Ovary (tissue), 9 donors: ENCODE measurements around the gene APLNR. TPM values are rescaled to one million over a fixed set of nuclear protein-coding genes. Genes with fewer than 3 reads are reported as not detected.

ENCODE experiments used
- DNase-seq, 5 donors: peaks; one replicate each; pipeline ENCODE4 v3.0.0-alpha.2; 2019 to 2020
- H3K27ac ChIP-seq, 2 donors: fragments of 200-600 bp; one replicate each; pipeline versions ENCODE4 v1.5.1 to v1.8.0; 2019 to 2022
- H3K27me3 ChIP-seq: fragments of 200-600 bp; one replicate; pipeline ENCODE4 v1.8.0; 2022
- H3K36me3 ChIP-seq: fragments of 200-600 bp; sonication (generic); one replicate; pipeline ENCODE4 v1.5.1; 2019
- H3K4me1 ChIP-seq: one replicate; pipeline ENCODE4 v1.8.1; 2013; ENCODE audit warnings: mild to moderate bottlenecking, moderate library complexity; ENCODE audit not compliant: insufficient read depth
- H3K4me3 ChIP-seq: fragments of 200-600 bp; sonication (generic); one replicate; pipeline ENCODE4 v1.5.1; 2017
- H3K9me3 ChIP-seq, 2 donors: fragments of 200-600 bp in 1 of 2; sonication (generic) in 1 of 2; one replicate each; pipeline versions ENCODE4 v1.5.1 to v1.8.1; 2013 to 2019; ENCODE audit warnings: mild to moderate bottlenecking in 1 of 2, moderate library complexity in 1 of 2
- CTCF ChIP-seq, 3 donors: fragments of 450-650 bp in 2 of 3; fragments of 200-600 bp in 1 of 3; IDR thresholded peaks; one replicate each; pipeline versions ENCODE4 v1.5.1 to v1.8.0; 2016 to 2022; ENCODE audit warnings: antibody characterized with exemption in 3 of 3, mild to moderate bottlenecking in 1 of 3
- EP300 ChIP-seq: sonication (generic); formaldehyde crosslinking; IDR thresholded peaks from one replicate; pipeline ENCODE4 v1.6.1; 2017; ENCODE audit warnings: antibody characterized with exemption
- POLR2A ChIP-seq: fragments of 450-650 bp; IDR thresholded peaks from one replicate; pipeline ENCODE4 v1.6.1; 2017; ENCODE audit warnings: antibody characterized with exemption, mild to moderate bottlenecking, moderate library complexity
- WGBS, 3 donors: extraction: QIAGEN DNeasy Blood & Tissue Kit in 1 of 3; methylation state at CpG; one replicate each; pipeline versions ENCODE4 v1.1.5 to v1.1.7; 2013 to 2017; 5-methylcytosine and 5-hydroxymethylcytosine counted together
- intact Hi-C, 4 donors: fragments of 100-400 bp; cut with DNase I; formaldehyde crosslinking; loops; one replicate each; pipeline versions ENCODE4 v1.11.0 to v1.15.1; 2022 to 2023
- polyA plus RNA-seq, 2 donors: library from polyadenylated mRNA; stranded (reverse); fragments of 200-250 nt in 1 of 2; fragments of 350-450 nt in 1 of 2; fragmentation: Illumina TruSeq in 1 of 2; extraction: RNeasy Lipid Tissue Mini Kit (QIAGEN cat#74804) in 1 of 2; gene quantifications; one replicate each; pipeline ENCODE4 v1.2.3, GENCODE V29; 2013 to 2014
- total RNA-seq, 7 donors: library from RNA; depleted of rRNA in 2 of 7; stranded (reverse); fragments of >200 nt in 2 of 7; fragmentation: NEBNext Ultra II Directional in 3 of 7; extraction: Animal tissue kit (Norgen Biotek cat#: 25700) in 3 of 7; gene quantifications; one replicate each; pipeline versions ENCODE4 v1.1.0 to v1.2.4, GENCODE V29; 2016 to 2023
- donor health status: DM: no; HTN: no; CAD: no; lungs with moderate emphysema.
- donor health status: DM: no; HTN: no; CAD: no.
- donor health status: Bipolar disorder and iron deficiency.
- donor health status: DM: yes; HTN: yes; CAD: no.
- donor health status: DM: no; HTN: no; CAD: no.
- donor health status: DM: yes; HTN: yes; CAD: no.

APLNR gene
- total and polyA plus RNA-seq, 9 donors = 0.24 to 36.1 (median 0.94) TPM; not detected in 2

DNA sequence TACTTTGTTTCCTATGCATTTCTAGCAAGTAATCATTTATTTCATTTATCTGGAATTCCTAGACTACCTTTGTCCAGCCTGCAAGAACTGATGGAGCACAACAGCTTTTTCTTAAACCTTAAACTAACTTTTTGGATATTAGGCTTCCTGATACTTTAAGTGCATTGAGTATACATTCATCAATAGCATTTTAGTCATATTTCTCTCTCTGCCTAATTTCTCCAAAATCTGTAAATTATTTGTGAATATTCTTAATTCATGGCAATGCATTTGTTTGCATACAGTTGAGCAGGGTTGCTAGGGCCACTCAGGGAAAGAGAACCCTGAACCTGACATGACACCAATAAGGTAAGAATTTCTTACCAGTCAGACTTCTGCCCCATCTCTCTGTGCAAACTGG, 29.1 kb upstream of the APLNR start:
- Histone ChIP-seq H3K9me3 (no peaks in the 10 kb centered on the region), H3K36me3 (no peaks in the 10 kb centered on the region), H3K4me3 (no peak overlapping the region), H3K27me3 (no peaks in the 10 kb centered on the region), H3K4me1 (no peaks in the 10 kb centered on the region), H3K27ac (no peak overlapping the region)
- intact Hi-C loops = no loop called here
- TF ChIP-seq POLR2A = no peak
- TF ChIP-seq CTCF (IDR thresholded peaks at IDR 0.05) = no peak
- TF ChIP-seq EP300 = no peak
- DNase-seq = no peak

GRCh38 chr11:57263351-57263750, 26.3 kb upstream of the APLNR start:
- no peak for TF ChIP-seq CTCF (IDR thresholded peaks at IDR 0.05)
- no peak for TF ChIP-seq POLR2A
- no peak for TF ChIP-seq EP300
- H3K4me3 ChIP-seq = no peak overlapping the region
- H3K9me3 ChIP-seq = no peaks in the 10 kb centered on the region
- H3K27me3 ChIP-seq = no peaks in the 10 kb centered on the region
- intact Hi-C loops = no loop called here
- H3K4me1 ChIP-seq = no peaks in the 10 kb centered on the region
- H3K36me3 ChIP-seq = no peaks in the 10 kb centered on the region
- WGBS, 3 donors = 88 to 92% (median 88%) methylated on average over 7 of the region's 7 CpGs
- H3K27ac ChIP-seq = no peak overlapping the region
- DNase-seq = no peak

DNA sequence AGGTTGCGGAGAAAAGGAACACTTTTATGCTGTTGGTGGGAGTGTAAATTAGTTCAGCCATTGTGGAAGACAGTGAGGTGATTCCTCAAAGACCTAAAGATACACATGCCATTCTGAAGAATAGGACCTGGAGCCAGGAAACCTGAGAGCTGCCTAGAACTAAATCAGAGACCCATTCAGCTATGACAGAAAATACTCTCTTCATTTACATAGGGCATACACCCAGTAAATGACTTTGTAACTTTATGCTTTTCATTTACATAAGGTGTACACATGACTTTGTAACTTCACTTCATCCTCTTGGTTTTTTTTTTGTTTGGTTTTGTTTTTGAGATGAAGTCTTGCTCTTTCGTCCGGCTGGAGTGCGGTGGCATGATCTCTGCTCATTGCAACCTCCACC, 25.1 kb upstream of the APLNR start:
- TF ChIP-seq POLR2A (no peak), CTCF (IDR thresholded peaks at IDR 0.05) (no peak), EP300 (no peak)
- Histone ChIP-seq H3K9me3 (no peaks in the 10 kb centered on the region), H3K27ac (no peak overlapping the region), H3K27me3 (no peaks in the 10 kb centered on the region), H3K36me3 (no peaks in the 10 kb centered on the region), H3K4me3 (no peak overlapping the region), H3K4me1 (no peaks in the 10 kb centered on the region)
- no peak for DNase-seq
- 64 to 69% (median 65%) methylated on average over 4 of the region's 4 CpGs for WGBS, 3 donors
- intact Hi-C loops = no loop called here

DNA sequence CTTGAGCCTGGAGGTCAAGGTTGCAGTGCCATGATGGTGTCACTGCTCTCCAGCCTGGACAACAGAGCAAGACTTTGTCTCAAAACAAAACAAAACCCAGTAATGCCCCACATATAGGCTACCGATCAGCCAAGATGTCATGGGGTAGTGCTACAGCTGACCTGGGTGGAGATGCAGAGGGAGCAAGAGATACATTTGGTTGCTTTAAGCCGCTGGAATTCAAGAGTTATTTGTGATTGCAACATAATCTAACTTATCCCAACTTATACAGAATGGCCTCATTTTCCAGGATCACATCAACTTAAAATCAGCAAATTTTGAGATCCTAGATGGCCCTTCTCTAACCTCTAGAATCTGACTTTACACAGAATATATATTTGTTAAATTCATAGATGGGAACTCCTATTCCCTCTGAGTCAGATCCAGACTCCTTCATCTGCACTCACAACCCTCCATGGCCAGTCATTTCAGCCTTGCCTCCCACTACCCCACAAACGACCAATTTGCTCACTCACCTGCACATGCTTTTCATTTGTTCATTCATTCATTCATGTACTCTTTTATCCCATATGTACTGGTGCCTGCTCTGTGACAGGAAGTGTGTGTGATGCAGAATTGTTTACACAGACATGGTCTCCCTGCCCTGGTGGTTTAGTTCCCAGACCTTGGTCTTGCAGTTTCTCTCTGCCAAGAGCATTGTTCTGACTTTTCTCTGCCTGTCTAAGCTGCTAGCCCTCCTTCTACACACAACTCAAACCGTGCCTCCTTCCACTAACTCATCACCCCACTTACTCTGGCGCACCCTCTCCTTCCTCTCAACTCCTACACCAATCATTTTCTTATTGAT, 24.1 kb upstream of the APLNR start:
- Histone ChIP-seq H3K4me3 (no peak overlapping the region), H3K4me1 (no peaks in the 10 kb centered on the region), H3K27me3 (no peaks in the 10 kb centered on the region), H3K36me3 (no peaks in the 10 kb centered on the region), H3K27ac (no peak overlapping the region), H3K9me3 (no peaks in the 10 kb centered on the region)
- no peak for DNase-seq
- intact Hi-C loops = no loop called here
- TF ChIP-seq CTCF (IDR thresholded peaks at IDR 0.05) (no peak), POLR2A (no peak)
- 56 to 68% (median 60%) methylated on average over 5 of the region's 5 CpGs for WGBS, 3 donors
